ENCODE data around the gene IFIT1B.
A peak's percentile ranks its signal among the peaks of the same experiment; 100 is the strongest.

IFIT1B gene

GRCh38 chr10:89342206-89342958, 35.5 kb upstream of the IFIT1B start:
- ChIA-PET POLR2A (no interaction called here), CTCF (interaction anchor here (0.6 kb wide), 1 partner anchor 26 kb away, joined by 3 read pairs; no protein-coding TSS in a partner anchor)
- Histone ChIP-seq H3K4me3 (ENCODE audit: low read depth, low read length) (no peak overlapping the region), H3K9me3 (ENCODE audit: control insufficient read depth, insufficient read depth, low read depth, low read length) (no peaks in the 10 kb centered on the region), H3K4me1 (ENCODE audit: control insufficient read depth, insufficient read depth, low read length) (no peaks in the 10 kb centered on the region), H3K27ac (ENCODE audit: extremely low read depth, low read depth, low read length) (no peak overlapping the region), H3K36me3 (ENCODE audit: control insufficient read depth in 2 of 2, insufficient read depth in 1 of 2, low read length in 2 of 2) (no peaks in the 10 kb centered on the region)
- TF ChIP-seq BCL11A (tag by site-specific recombination; IDR thresholded peaks at IDR 0.05; ENCODE audit: low read depth), result no peak
- no peak for TF ChIP-seq ZNF560 (tag by site-specific recombination; IDR thresholded peaks at IDR 0.05; ENCODE audit: borderline replicate concordance)

GRCh38 chr10:89343089-89343767, 34.6 kb upstream of the IFIT1B start:
- ChIA-PET CTCF (no interaction called here), POLR2A (no interaction called here)
- Histone ChIP-seq H3K36me3 (ENCODE audit: control insufficient read depth in 2 of 2, insufficient read depth in 1 of 2, low read length in 2 of 2) (no peaks in the 10 kb centered on the region), H3K27ac (ENCODE audit: extremely low read depth, low read depth, low read length) (no peak overlapping the region), H3K9me3 (ENCODE audit: control insufficient read depth, insufficient read depth, low read depth, low read length) (no peaks in the 10 kb centered on the region), H3K4me1 (ENCODE audit: control insufficient read depth, insufficient read depth, low read length) (no peaks in the 10 kb centered on the region), H3K4me3 (ENCODE audit: low read depth, low read length) (no peak overlapping the region)
- TF ChIP-seq ZNF366 (tag by site-specific recombination; conservative IDR thresholded peaks at IDR 0.05), result no peak

- TF ChIP-seq ZNF423 (tag by site-specific recombination; IDR thresholded peaks at IDR 0.05), result no peak
- TF ChIP-seq ZNF707 (tag by site-specific recombination; IDR thresholded peaks at IDR 0.05), result no peak
- no peak for TF ChIP-seq ZNF324 (tag by site-specific recombination; IDR thresholded peaks at IDR 0.05)
- no peak for TF ChIP-seq ZNF473 (tag by site-specific recombination; IDR thresholded peaks at IDR 0.05)
- TF ChIP-seq ZFP69B (tag by site-specific recombination; IDR thresholded peaks at IDR 0.05), result no peak
- TF ChIP-seq ZNF202 (tag by site-specific recombination; IDR thresholded peaks at IDR 0.05; ENCODE audit: borderline replicate concordance), result no peak
- TF ChIP-seq ZNF830 (tag by site-specific recombination; IDR thresholded peaks at IDR 0.05; ENCODE audit: low read depth), result no peak
- Histone ChIP-seq H3K36me3 (ENCODE audit: control insufficient read depth in 2 of 2, insufficient read depth in 1 of 2, low read length in 2 of 2) (no peaks in the 10 kb centered on the region), H3K4me1 (ENCODE audit: control insufficient read depth, insufficient read depth, low read length) (no peaks in the 10 kb centered on the region), H3K27ac (ENCODE audit: extremely low read depth, low read depth, low read length) (no peak overlapping the region), H3K4me3 (ENCODE audit: low read depth, low read length) (no peak overlapping the region), H3K9me3 (ENCODE audit: control insufficient read depth, insufficient read depth, low read depth, low read length) (no peaks in the 10 kb centered on the region)
- ChIA-PET CTCF (no interaction called here), POLR2A (no interaction called here)
Measured at GRCh38 chr10:89344156-89344555, 33.7 kb upstream of the IFIT1B start.

- POLR2A ChIA-PET, result no interaction called here
- CTCF ChIA-PET, result no interaction called here
- Histone ChIP-seq H3K4me3 (ENCODE audit: low read depth, low read length) (no peak overlapping the region), H3K9me3 (ENCODE audit: control insufficient read depth, insufficient read depth, low read depth, low read length) (no peaks in the 10 kb centered on the region), H3K4me1 (ENCODE audit: control insufficient read depth, insufficient read depth, low read length) (no peaks in the 10 kb centered on the region), H3K36me3 (ENCODE audit: control insufficient read depth in 2 of 2, insufficient read depth in 1 of 2, low read length in 2 of 2) (no peaks in the 10 kb centered on the region), H3K27ac (ENCODE audit: extremely low read depth, low read depth, low read length) (no peak overlapping the region)
- peak; percentile 48; the same call in 1 of the 2 replicates for TF ChIP-seq ZNF518A (tag by site-specific recombination; conservative IDR thresholded peaks at IDR 0.05; ENCODE audit: low read depth)
- peak; percentile 56; the same call in 1 of the 2 replicates for TF ChIP-seq ZNF394 (tag by site-specific recombination; IDR thresholded peaks at IDR 0.05; ENCODE audit: borderline replicate concordance)
- TF ChIP-seq ZBTB49 (tag by site-specific recombination; IDR thresholded peaks at IDR 0.05; ENCODE audit: low read depth), result no peak
- 0 out of 2 replicates have a peak, but pooled peaks have one; percentile 20 for TF ChIP-seq ZNF623 (tag by site-specific recombination; IDR thresholded peaks at IDR 0.05)
- TF ChIP-seq ZNF426 (tag by site-specific recombination; IDR thresholded peaks at IDR 0.05), result peak; percentile 36
- TF ChIP-seq ZNF555 (tag by site-specific recombination; conservative IDR thresholded peaks at IDR 0.05), result peak; percentile 18; the same call in 1 of the 2 replicates
Measured at GRCh38 chr10:89345367-89346000, 32.4 kb upstream of the IFIT1B start.
